Measurements from ENCODE around the gene USP33.

The USP33 gene

GRCh38 chr1:77783141-77783540 is 23.5 kb upstream of the USP33 start:
- TF ChIP-seq CTCF (IDR thresholded peaks at IDR 0.05; ENCODE audit: extremely low read depth, insufficient read depth, missing control alignments): no peak
- in situ Hi-C loops (cut with MboI; ENCODE audit: low pct_unique_long_range_greater_than_20kb, low sequenced_read_pairs, unreplicated experiment): no loop called here
- no peak for DNase-seq (ENCODE audit: low spot score)

- TF ChIP-seq CTCF (IDR thresholded peaks at IDR 0.05; ENCODE audit: extremely low read depth, insufficient read depth, missing control alignments): no peak
- DNase-seq (ENCODE audit: low spot score): no peak
- in situ Hi-C loops (cut with MboI; ENCODE audit: low pct_unique_long_range_greater_than_20kb, low sequenced_read_pairs, unreplicated experiment): no loop called here
Measured at GRCh38 chr1:77781683-77782082, 22.0 kb upstream of the USP33 start.

- no peak for TF ChIP-seq CTCF (IDR thresholded peaks at IDR 0.05; ENCODE audit: extremely low read depth, insufficient read depth, missing control alignments)
- peak; percentile 85 for DNase-seq (ENCODE audit: low spot score)
- in situ Hi-C loops (cut with MboI; ENCODE audit: low pct_unique_long_range_greater_than_20kb, low sequenced_read_pairs, unreplicated experiment): no loop called here
Measured at GRCh38 chr1:77779529-77780281, 20.1 kb upstream of the USP33 start, which contains the start of gene MIGA1. MIGA1 (plus strand) TSS chr1:77779649; CDS start chr1:77783253, 3,604 bp downstream.

- no peak for TF ChIP-seq CTCF (IDR thresholded peaks at IDR 0.05; ENCODE audit: extremely low read depth, insufficient read depth, missing control alignments)
- in situ Hi-C loops (cut with MboI; ENCODE audit: low pct_unique_long_range_greater_than_20kb, low sequenced_read_pairs, unreplicated experiment): no loop called here
Measured at GRCh38 chr1:77776007-77776700, 16.5 kb upstream of the USP33 start.

GRCh38 chr1:77768006-77768405 is 8.4 kb upstream of the USP33 start:
- TF ChIP-seq CTCF (IDR thresholded peaks at IDR 0.05; ENCODE audit: extremely low read depth, insufficient read depth, missing control alignments): no peak
- in situ Hi-C loops (cut with MboI; ENCODE audit: low pct_unique_long_range_greater_than_20kb, low sequenced_read_pairs, unreplicated experiment): no loop called here
- no peak for DNase-seq (ENCODE audit: low spot score)

More at GRCh38 chr1:77776007-77776700, 16.5 kb upstream of the USP33 start:
- DNase-seq (ENCODE audit: low spot score): no peak

GRCh38 chr1:77762072-77762476 is 2.4 kb upstream of the USP33 start:
- no peak for DNase-seq (ENCODE audit: low spot score)
- in situ Hi-C loops (cut with MboI; ENCODE audit: low pct_unique_long_range_greater_than_20kb, low sequenced_read_pairs, unreplicated experiment): no loop called here
- TF ChIP-seq CTCF (IDR thresholded peaks at IDR 0.05; ENCODE audit: extremely low read depth, insufficient read depth, missing control alignments): no peak

Data from GM13977 (cell line).